Aorta (tissue), 5 donors: ENCODE results near the gene RAET1L. TPM values are rescaled to one million over a fixed set of nuclear protein-coding genes. Genes with fewer than 3 reads are reported as not detected.
"Not testable (repeated sequence)": the region's sequence is repeated elsewhere in the genome, so short reads cannot be mapped to it uniquely, and the experiment has no call there.

Experiments used
- ATAC-seq: fragments of 200-7000 bp; cut with Tn5 transposase; one replicate; pipeline ENCODE4 v1.9.1; 2022; ENCODE audit warnings: moderate library complexity; ENCODE audit not compliant: low FRiP score
- DNase-seq, 2 donors: peaks; one replicate each; pipeline ENCODE4 v3.0.0-alpha.2; 2020
- H3K27ac ChIP-seq, 2 donors: one replicate each; pipeline ENCODE4 v1.5.1; 2013; ENCODE audit warnings: low read length in 2 of 2, mild to moderate bottlenecking in 2 of 2, moderate library complexity in 2 of 2, control low read depth in 1 of 2, inconsistent platforms in 1 of 2, low read depth in 1 of 2
- H3K27me3 ChIP-seq, 2 donors: one replicate each; pipeline ENCODE4 v1.6.1; 2013; ENCODE audit warnings: control low read depth in 1 of 2, low read length in 1 of 2, mild to moderate bottlenecking in 1 of 2, moderate library complexity in 1 of 2; ENCODE audit not compliant: insufficient read depth in 2 of 2, control insufficient read depth in 1 of 2
- H3K36me3 ChIP-seq, 2 donors: one replicate each; pipeline ENCODE4 v1.6.1; 2013; ENCODE audit warnings: control low read depth in 1 of 2, low read length in 1 of 2, mild to moderate bottlenecking in 1 of 2; ENCODE audit not compliant: insufficient read depth in 2 of 2, control insufficient read depth in 1 of 2
- H3K4me1 ChIP-seq, 2 donors: one replicate each; pipeline ENCODE4 v1.6.1; 2013; ENCODE audit warnings: low read length in 2 of 2, control low read depth in 1 of 2, mild to moderate bottlenecking in 1 of 2, moderate library complexity in 1 of 2; ENCODE audit not compliant: insufficient read depth in 2 of 2, control insufficient read depth in 1 of 2
- H3K4me3 ChIP-seq, 2 donors: one replicate each; pipeline ENCODE4 v1.5.1; 2013; ENCODE audit warnings: low read length in 2 of 2, control low read depth in 1 of 2, mild to moderate bottlenecking in 1 of 2
- H3K9me3 ChIP-seq: one replicate; pipeline ENCODE4 v1.6.1; 2013; ENCODE audit warnings: mild to moderate bottlenecking, low read length; ENCODE audit not compliant: control insufficient read depth
- WGBS, 2 donors: extraction: QIAGEN DNeasy Blood & Tissue Kit; methylation state at CpG; one replicate each; pipeline ENCODE4 v1.1.7; 2013; 5-methylcytosine and 5-hydroxymethylcytosine counted together
- intact Hi-C, 2 donors: fragments of 100-400 bp; cut with DNase I; formaldehyde crosslinking; loops; one replicate each; pipeline versions ENCODE4 v1.14.2 to v1.15.0; 2022
- polyA plus RNA-seq, 2 donors: library from polyadenylated mRNA; stranded (reverse); fragments of 200-250 nt; gene quantifications; one replicate each; pipeline ENCODE4 v1.2.3, GENCODE V29; 2013
- total RNA-seq, 2 donors: library from RNA; stranded (reverse); fragmentation: NEBNext Ultra II Directional; extraction: Animal tissue kit (Norgen Biotek cat#: 25700); gene quantifications; one replicate each; pipeline ENCODE4 v1.2.1, GENCODE V29; 2021
- donor health status: healthy with polysubstance abuse.
- donor health status: Bipolar disorder and iron deficiency.
- donor health status: DM: no; HTN: no; CAD: no.
- donor health status: DM: no; HTN: no; CAD: no.
- donor health status: DM: yes; HTN: yes; CAD: no.

RAET1L gene
- total and polyA plus RNA-seq, 4 donors, result not detected

DNA sequence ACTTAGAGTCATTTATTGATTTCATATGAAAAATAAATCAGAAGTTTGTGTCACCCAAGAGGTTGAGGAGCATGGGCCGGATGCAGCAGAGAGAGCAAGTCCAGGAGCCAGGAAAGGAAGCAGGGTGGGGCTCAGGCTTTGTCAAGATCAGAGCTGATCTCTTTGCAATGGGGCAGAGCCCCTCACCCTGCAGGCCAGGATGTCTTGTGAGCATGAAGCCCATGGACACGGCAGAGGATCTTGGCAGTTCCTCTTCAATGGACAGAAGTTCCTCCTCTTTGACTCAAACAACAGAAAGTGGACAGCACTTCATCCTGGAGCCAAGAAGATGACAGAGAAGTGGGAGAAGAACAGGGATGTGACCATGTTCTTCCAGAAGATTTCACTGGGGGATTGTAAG is 56.4 kb downstream of the RAET1L start:
- H3K4me3 ChIP-seq, ATAC-seq, H3K27ac ChIP-seq, H3K27me3 ChIP-seq, H3K4me1 ChIP-seq, DNase-seq, H3K36me3 ChIP-seq, H3K9me3 ChIP-seq, intact Hi-C loops: not testable (repeated sequence)
- 93% methylated on average over 2 of the region's 2 CpGs for WGBS, 2 donors

Other genes starting within 250 kb of the RAET1L start
- gene LRP11, start 161.2 kb downstream of the RAET1L start, total RNA-seq, result 10 to 100 TPM; 24.4 to 35.3 TPM
- 10 to 100 TPM in 1 of 2 donors, under 1 TPM in 1; 0.63 to 13.3 TPM for gene LRP11, start 161.2 kb downstream of the RAET1L start, polyA plus RNA-seq
- gene RAET1E, start 127.4 kb downstream of the RAET1L start, total RNA-seq, result under 1 TPM; 0.18 to 0.65 TPM
- 1 to 10 TPM in 1 of 2 donors, not detected in 1; 1.7 TPM for gene RAET1E, start 127.4 kb downstream of the RAET1L start, polyA plus RNA-seq
- gene RAET1G, start 102.4 kb downstream of the RAET1L start, total RNA-seq, result under 1 TPM in 1 of 2 donors, not detected in 1; 0.99 TPM
- gene RAET1G, start 102.4 kb downstream of the RAET1L start, polyA plus RNA-seq, result under 1 TPM in 1 of 2 donors, not detected in 1; 0.64 TPM
- under 1 TPM; 0.66 to 0.68 TPM for gene ULBP2, start 83.5 kb downstream of the RAET1L start, total RNA-seq
- under 1 TPM in 1 of 2 donors, not detected in 1; 0.36 TPM for gene ULBP2, start 83.5 kb downstream of the RAET1L start, polyA plus RNA-seq
- under 1 TPM in 1 of 2 donors, not detected in 1; 0.13 TPM for gene ULBP1, start 61.6 kb downstream of the RAET1L start, total RNA-seq
- gene ULBP1, start 61.6 kb downstream of the RAET1L start, polyA plus RNA-seq, result under 1 TPM in 1 of 2 donors, not detected in 1; 0.38 TPM
- under 1 TPM; 0.39 to 0.75 TPM for gene ULBP3, start 43.6 kb upstream of the RAET1L start, total RNA-seq
- gene ULBP3, start 43.6 kb upstream of the RAET1L start, polyA plus RNA-seq, result under 1 TPM in 1 of 2 donors, not detected in 1; 0.41 TPM
- under 1 TPM; 0.18 to 0.58 TPM for gene PPP1R14C, start 117.5 kb upstream of the RAET1L start, total RNA-seq
- 1 to 10 TPM in 1 of 2 donors, under 1 TPM in 1; 0.38 to 2.8 TPM for gene PPP1R14C, start 117.5 kb upstream of the RAET1L start, polyA plus RNA-seq